Suppressor macrophage treated with lipopolysaccharide for 1 hour (primary cell): ENCODE measurements around the gene RDH5.

Experiments
- DNase-seq, 3 donors: peaks; one replicate each; pipeline ENCODE4 v3.0.0-alpha.2; 2020 to 2022

RDH5 gene

GRCh38 chr12:55713721-55714120 lies 6.5 kb upstream of the RDH5 start:
- DNase-seq, result no peak

DNA sequence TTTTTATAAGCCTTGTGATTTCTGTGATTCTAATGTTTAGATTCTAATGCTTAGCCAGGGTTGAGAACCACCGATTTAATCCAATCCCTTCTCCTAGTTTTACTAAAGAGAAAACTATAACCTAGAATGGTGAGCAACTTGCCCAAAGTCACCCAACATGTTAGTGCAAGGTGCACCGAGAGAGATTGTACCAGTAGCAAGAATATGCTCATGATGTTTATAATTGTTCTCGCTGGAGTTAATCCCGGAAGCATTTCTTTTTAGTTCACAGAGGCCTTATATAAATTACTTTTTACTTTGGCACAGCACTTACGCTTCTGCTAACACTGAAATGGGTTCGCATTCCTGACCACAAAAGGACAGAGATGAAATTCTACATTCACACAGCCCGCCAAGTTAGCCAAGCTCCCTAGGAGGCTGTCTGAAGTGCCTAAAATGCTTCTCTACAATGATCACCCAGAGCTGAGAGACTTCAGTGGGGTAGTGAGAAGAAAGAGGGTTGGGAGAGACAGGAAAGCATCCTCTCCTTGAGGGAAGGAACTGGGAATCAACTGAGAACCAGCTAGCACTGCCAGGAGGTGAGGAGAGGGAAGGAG lies 4.9 kb upstream of the RDH5 start:
- DNase-seq, result no peak

GRCh38 chr12:55715833-55716581 lies 4.2 kb upstream of the RDH5 start, which contains the start of gene BLOC1S1:
TSS of gene BLOC1S1 (plus strand) at chr12:55716046. CDS start at chr12:55716052, 6 bp downstream.
- peak; percentile 75 to 90 (median 82) for DNase-seq

- DNase-seq, result no peak
Observed at GRCh38 chr12:55716582-55716957, 3.6 kb upstream of the RDH5 start.

- DNase-seq, result peak; percentile 57 to 71 (median 71)
Observed at GRCh38 chr12:55717011-55718007, 2.9 kb upstream of the RDH5 start.

DNA sequence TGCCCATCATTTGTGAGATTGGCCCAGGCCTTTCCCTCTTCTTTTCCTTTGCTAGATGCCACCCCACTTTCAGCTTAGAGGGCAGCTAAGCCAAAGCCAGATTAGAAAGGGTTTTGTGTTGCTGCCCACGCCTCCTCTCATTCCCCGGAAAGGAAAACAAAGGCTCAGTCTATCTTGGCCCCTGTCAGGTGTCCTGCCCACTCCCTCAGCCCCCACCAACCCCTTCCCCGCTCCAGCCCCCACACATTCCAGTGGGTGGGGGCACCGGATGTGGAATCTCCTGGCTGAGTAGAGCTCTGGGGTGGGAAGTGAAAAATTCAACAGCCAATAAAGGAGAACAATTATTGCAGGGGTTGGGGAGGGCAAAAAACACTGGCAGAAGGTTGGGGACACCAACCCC lies 2.2 kb upstream of the RDH5 start:
- no peak for DNase-seq

DNA sequence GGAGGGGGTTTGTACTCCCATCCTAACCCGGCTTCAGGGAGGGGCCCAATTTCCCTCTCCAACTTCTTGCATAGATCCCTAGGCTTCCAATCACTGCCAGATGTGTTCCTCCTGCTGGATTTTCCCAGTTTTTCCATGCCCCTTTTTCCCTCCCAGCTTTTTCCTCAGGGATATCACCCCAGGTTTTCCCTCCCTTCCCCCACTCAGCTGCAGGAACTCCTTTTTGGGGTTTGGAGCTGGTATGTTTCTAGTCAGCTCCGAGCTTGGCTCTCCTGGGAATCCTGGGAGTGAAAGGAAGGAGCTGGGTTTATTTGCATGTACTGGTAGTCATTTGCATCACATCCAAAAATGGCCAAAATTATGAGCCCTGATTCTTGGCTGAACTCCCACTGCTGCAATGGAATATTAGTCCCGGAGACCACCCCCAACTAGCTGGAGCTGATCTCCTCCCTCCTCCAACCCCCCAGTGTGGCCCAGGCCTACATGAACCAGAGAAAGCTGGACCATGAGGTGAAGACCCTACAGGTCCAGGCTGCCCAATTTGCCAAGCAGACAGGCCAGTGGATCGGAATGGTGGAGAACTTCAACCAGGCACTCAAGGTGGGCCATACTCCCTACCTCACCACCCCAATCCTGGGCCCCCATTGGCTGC lies 1.4 kb upstream of the RDH5 start:
- no peak for DNase-seq

- DNase-seq, result no peak
Observed at GRCh38 chr12:55719371-55719770, 822 bp upstream of the RDH5 start.

DNA sequence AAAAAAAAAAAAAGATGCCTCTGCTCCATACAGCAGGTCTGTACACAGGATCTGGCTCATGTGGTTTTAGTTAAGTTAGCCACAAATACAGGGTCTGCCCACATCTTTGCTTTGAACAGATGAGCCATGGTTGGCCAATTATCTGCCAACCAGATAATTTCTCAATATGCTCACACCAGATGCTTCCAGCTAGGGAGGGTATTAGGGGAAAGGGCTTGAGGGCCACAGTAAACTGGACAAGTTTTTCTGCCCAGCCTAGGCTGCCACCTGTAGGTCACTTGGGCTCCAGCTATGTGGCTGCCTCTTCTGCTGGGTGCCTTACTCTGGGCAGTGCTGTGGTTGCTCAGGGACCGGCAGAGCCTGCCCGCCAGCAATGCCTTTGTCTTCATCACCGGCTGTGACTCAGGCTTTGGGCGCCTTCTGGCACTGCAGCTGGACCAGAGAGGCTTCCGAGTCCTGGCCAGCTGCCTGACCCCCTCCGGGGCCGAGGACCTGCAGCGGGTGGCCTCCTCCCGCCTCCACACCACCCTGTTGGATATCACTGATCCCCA lies 776 bp downstream of the RDH5 start:
- DNase-seq, result peak; percentile 78 to 81 (median 80)

DNA sequence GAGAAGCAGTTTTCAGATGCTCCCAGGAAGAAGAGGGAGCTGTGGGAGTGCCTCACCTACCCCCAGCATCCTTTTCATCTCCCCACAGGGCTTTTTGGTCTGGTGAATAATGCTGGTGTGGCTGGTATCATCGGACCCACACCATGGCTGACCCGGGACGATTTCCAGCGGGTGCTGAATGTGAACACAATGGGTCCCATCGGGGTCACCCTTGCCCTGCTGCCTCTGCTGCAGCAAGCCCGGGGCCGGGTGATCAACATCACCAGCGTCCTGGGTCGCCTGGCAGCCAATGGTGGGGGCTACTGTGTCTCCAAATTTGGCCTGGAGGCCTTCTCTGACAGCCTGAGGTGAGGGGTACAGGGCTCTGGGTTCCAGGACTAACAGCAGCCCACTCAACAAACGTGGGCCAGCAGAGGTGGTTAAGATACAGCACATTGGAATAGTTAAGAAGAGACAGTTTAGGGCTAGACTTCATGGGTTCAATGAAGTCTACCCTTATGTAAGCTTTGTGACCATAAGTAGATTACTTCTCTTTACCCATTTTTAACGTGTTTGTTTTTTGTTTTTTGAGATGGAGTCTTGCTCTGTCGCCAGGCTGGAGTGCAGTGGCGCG lies 1.5 kb downstream of the RDH5 start:
- DNase-seq, result no peak

DNA sequence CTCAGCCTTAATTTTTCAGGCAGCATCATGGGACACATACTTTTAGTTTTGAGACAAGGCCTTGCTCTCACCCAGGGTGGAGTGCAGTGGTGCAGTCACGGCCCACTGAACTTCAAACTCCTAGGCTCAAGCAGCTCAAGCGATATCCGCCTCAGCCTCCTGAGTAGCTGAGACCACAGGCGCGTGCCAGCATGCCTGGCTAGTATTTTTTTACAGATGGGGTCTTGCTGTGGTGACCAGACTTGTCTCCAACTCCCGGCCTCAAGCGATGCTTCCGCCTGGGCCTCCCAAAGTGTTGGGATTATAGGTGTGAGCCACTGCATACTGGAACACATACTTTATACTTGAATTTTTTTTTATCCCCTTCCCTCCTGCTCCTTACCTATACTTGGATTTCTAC lies 2.8 kb downstream of the RDH5 start:
- DNase-seq, result no peak

GRCh38 chr12:55723516-55724225 lies 3.5 kb downstream of the RDH5 start:
- DNase-seq, result no peak

DNA sequence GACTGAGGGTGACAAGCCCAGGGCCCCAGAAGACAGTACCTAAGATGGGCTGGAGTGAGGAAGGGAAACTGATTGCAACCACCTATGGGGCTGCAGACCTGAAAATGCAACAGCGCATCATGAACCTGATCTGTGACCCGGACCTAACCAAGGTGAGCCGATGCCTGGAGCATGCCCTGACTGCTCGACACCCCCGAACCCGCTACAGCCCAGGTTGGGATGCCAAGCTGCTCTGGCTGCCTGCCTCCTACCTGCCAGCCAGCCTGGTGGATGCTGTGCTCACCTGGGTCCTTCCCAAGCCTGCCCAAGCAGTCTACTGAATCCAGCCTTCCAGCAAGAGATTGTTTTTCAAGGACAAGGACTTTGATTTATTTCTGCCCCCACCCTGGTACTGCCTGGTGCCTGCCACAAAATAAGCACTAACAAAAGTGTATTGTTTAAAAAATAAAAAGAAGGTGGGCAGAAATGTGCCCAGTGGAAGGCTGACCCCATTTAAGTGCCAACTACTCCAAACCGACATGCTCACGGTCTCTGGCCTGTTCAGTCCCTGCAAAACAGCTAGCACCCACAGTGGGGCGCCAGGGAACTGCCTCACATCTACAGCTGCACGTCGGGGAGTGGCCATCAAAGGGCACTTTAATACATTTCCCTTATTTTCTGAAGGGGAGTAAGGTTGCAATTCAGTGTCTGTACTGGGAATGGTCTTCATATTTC lies 4.2 kb downstream of the RDH5 start:
- DNase-seq, result peak; percentile 77 to 82 (median 79)

- DNase-seq, result no peak
Observed at GRCh38 chr12:55724940-55725309, 4.7 kb downstream of the RDH5 start.

- DNase-seq, result no peak
Observed at GRCh38 chr12:55725556-55725955, 5.4 kb downstream of the RDH5 start.

DNA sequence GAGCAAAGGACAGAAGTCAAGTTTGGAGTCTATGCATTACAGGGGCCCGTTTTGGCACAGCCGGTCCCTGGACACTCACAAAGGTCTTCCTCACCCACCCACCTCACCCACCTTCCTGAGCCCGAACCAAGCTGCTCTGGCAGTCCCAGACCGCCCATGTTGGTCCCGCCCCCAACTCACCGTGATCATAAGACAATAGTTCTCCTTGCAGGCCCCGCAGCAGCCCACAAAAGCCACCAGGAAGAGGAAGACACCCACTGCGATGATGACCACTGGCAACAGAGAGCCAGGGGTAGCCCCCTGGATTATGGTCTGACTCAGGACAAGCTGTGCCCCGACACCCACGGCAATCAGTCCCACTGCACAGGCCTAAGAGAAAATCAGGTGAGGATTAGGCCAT lies 6.8 kb downstream of the RDH5 start:
- DNase-seq, result peak; percentile 79 to 87 (median 85)

- peak; percentile 77 to 83 (median 78) for DNase-seq
Observed at GRCh38 chr12:55727643-55728185, 7.5 kb downstream of the RDH5 start.

DNA sequence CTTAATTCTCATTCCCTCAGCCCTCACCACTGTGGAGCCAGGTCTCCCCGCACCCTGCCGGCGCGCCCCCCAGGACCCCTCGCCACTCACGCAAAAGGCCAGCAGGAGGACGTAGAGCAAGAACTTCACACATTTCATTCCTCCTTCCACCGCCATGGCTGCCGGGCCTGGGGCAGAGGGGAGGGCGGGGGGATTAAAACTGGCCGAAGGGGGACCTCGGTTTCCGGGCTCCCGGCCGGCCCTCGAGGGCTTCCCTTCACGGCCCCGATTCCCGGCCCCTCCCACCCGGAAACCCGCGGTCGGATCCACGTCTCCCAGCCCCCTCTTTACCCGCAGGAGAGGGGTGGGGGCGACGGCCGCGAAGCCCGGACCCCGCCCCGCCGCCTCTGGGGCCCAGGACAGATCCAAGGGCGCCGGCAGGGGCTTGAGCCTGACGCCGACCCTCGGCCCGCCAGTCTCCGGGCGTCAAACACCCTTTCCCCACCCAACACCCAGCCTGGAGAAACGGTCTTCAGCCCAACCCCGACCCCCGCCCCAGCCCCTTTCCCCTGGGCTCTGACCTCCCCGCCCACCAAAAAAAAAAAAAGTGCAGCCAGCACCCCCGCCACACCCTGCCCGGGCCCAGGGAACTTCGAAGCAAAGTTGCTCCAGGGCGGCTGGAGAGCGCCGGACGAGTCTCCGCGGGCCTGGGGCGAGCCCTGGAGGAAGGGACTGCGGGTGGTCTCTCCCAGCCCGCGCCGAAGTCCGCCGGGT lies 8.2 kb downstream of the RDH5 start:
- peak; percentile 60 to 88 (median 64) for DNase-seq
